ENCODE measurements around the gene STEAP3.

- no peak for TF ChIP-seq GATA2 (IDR thresholded peaks at IDR 0.05; ENCODE audit: insufficient read depth, insufficient read length, low read depth, low read length)
- TF ChIP-seq CTCF (IDR thresholded peaks at IDR 0.05; ENCODE audit: extremely low read depth in 1 of 2, insufficient read depth in 1 of 2, low read depth in 1 of 2, low read length in 2 of 2), result no peak
- TF ChIP-seq EZH2 (IDR thresholded peaks at IDR 0.05; ENCODE audit: borderline replicate concordance, low read depth, low read length, severe bottlenecking), result no peak
- TF ChIP-seq POLR2AphosphoS5 (IDR thresholded peaks at IDR 0.05; ENCODE audit: insufficient read depth, low read depth, low read length), result no peak
- TF ChIP-seq FOS (IDR thresholded peaks at IDR 0.05; ENCODE audit: borderline replicate concordance, insufficient read depth, low read length), result no peak
- no peak for TF ChIP-seq JUN (IDR thresholded peaks at IDR 0.05; ENCODE audit: borderline replicate concordance, insufficient read depth, insufficient read length, low read depth)
- no peak for TF ChIP-seq POLR2A (IDR thresholded peaks at IDR 0.05; ENCODE audit: low read depth, low read length)
- no peak for TF ChIP-seq MYC (IDR thresholded peaks at IDR 0.05; ENCODE audit: low read depth, low read length)
- TF ChIP-seq, protein P1, sequence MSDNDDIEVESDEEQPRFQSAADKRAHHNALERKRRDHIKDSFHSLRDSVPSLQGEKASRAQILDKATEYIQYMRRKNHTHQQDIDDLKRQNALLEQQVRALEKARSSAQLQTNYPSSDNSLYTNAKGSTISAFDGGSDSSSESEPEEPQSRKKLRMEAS (IDR thresholded peaks at IDR 0.05; ENCODE audit: insufficient read depth, insufficient read length), result no peak
Measured at GRCh38 chr2:119180892-119181291, 42.7 kb upstream of the STEAP3 start.
